SK-N-SH treated with all-trans-retinoic acid at 6 μM for 48 hours (cell line): ENCODE measurements around the gene SLC35A4.

Experiments used
- PPARA ChIP-seq: fragments of 250-450 bp; sonication (Bioruptor Pico); IDR thresholded peaks from 2 replicates; pipeline ENCODE4 v1.5.0; 2020; ENCODE audit warnings: mild to moderate bottlenecking, borderline replicate concordance
- ZC3H10 ChIP-seq: fragments of 250-450 bp; sonication (Bioruptor Pico); IDR thresholded peaks from 2 replicates; pipeline ENCODE4 v1.5.1; 2021; ENCODE audit warnings: mild to moderate bottlenecking, moderate library complexity

- TF ChIP-seq PPARA (CRISPR knock-in tag) (no peak), ZC3H10 (CRISPR knock-in tag) (no peak)
These were observed 9.1 kb downstream of the SLC35A4 start for GRCh38 chr5:140573683-140574082.
